Loucy (cell line): ENCODE data around the gene FLRT3.

Source experiments
- CTCF ChIP-seq: fragments of 200-600 bp; sonication (generic); conservative IDR thresholded peaks from 2 replicates; pipeline ENCODE4 v1.5.1; 2014; ENCODE audit warnings: mild to moderate bottlenecking, antibody characterized with exemption, low read length
- EZH2phosphoT487 ChIP-seq: fragments of 200-600 bp; IDR thresholded peaks from 2 replicates; pipeline ENCODE4 v1.6.1; 2018; ENCODE audit warnings: antibody characterized with exemption, mild to moderate bottlenecking, moderate library complexity, borderline replicate concordance

GRCh38 chr20:14341801-14342200 lies 4.4 kb upstream of the FLRT3 start:
- TF ChIP-seq CTCF (no peak), EZH2phosphoT487 (no peak)
